ENCODE data around the gene UTP18.

The UTP18 gene

GRCh38 chr17:51335883-51336822 lies 75.8 kb downstream of the UTP18 start:
- DNase-seq, result no peak

DNA sequence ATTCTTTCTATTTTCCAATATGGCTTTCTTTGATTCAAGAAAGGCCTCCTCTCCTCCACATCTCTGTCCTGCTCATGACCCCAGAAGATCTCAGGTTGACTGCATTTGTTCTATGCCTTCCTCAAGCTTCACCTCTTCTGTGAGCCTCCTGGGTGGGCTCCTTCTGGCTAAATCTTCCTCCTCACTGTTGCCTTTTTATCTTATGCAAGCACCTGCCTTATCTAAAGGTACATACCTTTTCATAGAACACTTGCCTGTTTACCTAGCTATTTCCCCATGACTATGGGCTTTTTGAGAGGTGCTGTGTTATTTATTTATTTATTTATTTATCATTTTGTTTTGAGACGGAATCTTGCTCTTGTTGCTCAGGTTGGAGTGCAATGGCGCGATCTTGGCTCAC lies 81.1 kb downstream of the UTP18 start:
- no peak for DNase-seq

DNA sequence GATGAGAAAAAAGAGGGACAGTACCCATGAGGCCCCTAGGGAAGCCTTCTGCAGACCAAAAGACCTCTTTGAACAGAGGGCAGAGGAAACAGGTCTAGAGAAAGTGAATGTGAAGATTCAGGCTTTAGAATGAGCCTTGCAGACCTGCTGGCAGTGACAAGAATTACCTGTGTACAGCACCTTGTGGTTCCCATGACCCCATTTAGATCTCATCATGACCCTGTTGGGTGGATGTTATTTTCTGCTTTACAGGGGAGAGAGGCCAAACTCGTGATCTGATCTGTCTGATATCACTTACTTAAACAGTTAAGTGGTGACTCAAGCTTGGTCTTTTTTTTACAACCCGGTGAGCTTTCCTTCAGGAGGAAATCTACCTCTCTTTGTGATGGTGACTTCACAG lies 81.9 kb downstream of the UTP18 start:
- no peak for DNase-seq

DNA sequence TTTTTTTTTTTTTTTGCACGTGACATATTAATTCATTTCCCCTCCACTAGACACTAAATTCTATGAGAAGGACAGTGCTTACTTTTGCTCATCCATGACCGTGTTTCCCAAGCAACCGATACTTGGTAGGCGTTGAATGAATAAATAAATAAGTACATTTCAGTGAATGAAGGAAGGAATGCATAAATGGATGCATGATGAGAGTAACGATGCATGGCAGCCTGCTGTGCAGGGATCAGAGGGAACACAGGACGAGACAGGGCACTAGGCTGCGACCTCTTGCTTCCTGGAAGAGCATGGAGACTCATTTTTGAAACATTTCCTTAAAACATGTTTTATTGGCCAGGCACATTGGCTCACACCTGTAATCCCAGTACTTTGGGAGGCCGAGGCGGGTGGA lies 84.2 kb downstream of the UTP18 start:
- DNase-seq, result no peak

GRCh38 chr17:51346218-51346982 lies 86.1 kb downstream of the UTP18 start:
- no peak for DNase-seq
